DMS79 treated with DMSO at 0.1 percent for 48 hours (cell line): ENCODE data around the gene NFIA.
"Not testable (repeated sequence)": the region's sequence is repeated elsewhere in the genome, so short reads cannot be mapped to it uniquely, and the experiment has no call there.

ENCODE experiments used
- DNase-seq: peaks from one replicate; lab custom pipeline; 2025; lab: John Stamatoyannopoulos, UW

NFIA gene

GRCh38 chr1:61453111-61453961, 371.0 kb downstream of the NFIA start:
- DNase-seq: peak; percentile 73

GRCh38 chr1:61455400-61455799, 373.0 kb downstream of the NFIA start:
- no peak for DNase-seq

- DNase-seq: no peak
Measured at GRCh38 chr1:61457526-61458040, 375.2 kb downstream of the NFIA start.

GRCh38 chr1:61459345-61459744, 377.0 kb downstream of the NFIA start:
- DNase-seq: no peak

- DNase-seq: no peak
Measured at GRCh38 chr1:61460191-61460590, 377.8 kb downstream of the NFIA start.

- no peak for DNase-seq
Measured at GRCh38 chr1:61461406-61462384, 379.3 kb downstream of the NFIA start.

GRCh38 chr1:61462628-61463027, 380.3 kb downstream of the NFIA start:
- no peak for DNase-seq

GRCh38 chr1:61463220-61463619, 380.9 kb downstream of the NFIA start:
- no peak for DNase-seq

GRCh38 chr1:61467836-61468235, 385.5 kb downstream of the NFIA start:
- DNase-seq: not testable (repeated sequence)

- no peak for DNase-seq
Measured at GRCh38 chr1:61469365-61469764, 387.0 kb downstream of the NFIA start.

- no peak for DNase-seq
Measured at GRCh38 chr1:61472876-61473275, 390.5 kb downstream of the NFIA start.

GRCh38 chr1:61474269-61474817, 392.0 kb downstream of the NFIA start:
- DNase-seq: no peak

GRCh38 chr1:61474963-61475362, 392.6 kb downstream of the NFIA start:
- DNase-seq: no peak

- no peak for DNase-seq
Measured at GRCh38 chr1:61477301-61477700, 394.9 kb downstream of the NFIA start.

- no peak for DNase-seq
Measured at GRCh38 chr1:61480273-61480935, 398.0 kb downstream of the NFIA start.

GRCh38 chr1:61481315-61481715, 399.0 kb downstream of the NFIA start:
- DNase-seq: no peak

- DNase-seq: no peak
Measured at GRCh38 chr1:61482170-61482734, 399.9 kb downstream of the NFIA start.

GRCh38 chr1:61486783-61487536, 404.6 kb downstream of the NFIA start:
- no peak for DNase-seq

GRCh38 chr1:61487801-61488200, 405.4 kb downstream of the NFIA start:
- DNase-seq: no peak

GRCh38 chr1:61490924-61491323, 408.6 kb downstream of the NFIA start:
- DNase-seq: no peak

- DNase-seq: no peak
Measured at GRCh38 chr1:61491497-61491896, 409.1 kb downstream of the NFIA start.
